HepG2 (cell line): ENCODE data around the gene RAPGEF2. TPM values are rescaled to one million over a fixed set of nuclear protein-coding genes. Genes with fewer than 3 reads are reported as not detected.

Experiments
- ATAC-seq: fragments of 200-7000 bp; cut with Tn5 transposase; 3 replicates; pipeline ENCODE4 v1.9.1; 2020; ENCODE audit warnings: mild to moderate bottlenecking, moderate library complexity
- BruUV-seq: library from RNA; stranded (reverse); fragments of 400-500 nt; replicated peaks from 2 replicates; lab custom pipeline; 2021; lab: Mats Ljungman, UMichigan
- CTCF ChIA-PET: fragments of 300-600 bp; formaldehyde crosslinking; extraction: SDS; loops from one replicate; lab custom pipeline; 2021; ENCODE audit warnings: low total read pairs, inconsistent platforms, low intra/inter-chr PET ratio; lab: Yijun Ruan, JAX
- POLR2A ChIA-PET: fragments of 350-600 bp; sonication (Branson Sonifier 250); formaldehyde crosslinking; loops from one replicate; lab custom pipeline; 2020; ENCODE audit warnings: antibody characterized with exemption, inconsistent platforms; lab: Yijun Ruan, JAX
- DNase-seq: peaks from one replicate; pipeline ENCODE4 v3.0.0-alpha.2; 2015; ENCODE audit warnings: low spot score
- FAIRE-seq: peaks from 3 replicates; lab custom pipeline; 2011; peaks lifted over from hg19 to GRCh38; lab: Jason Lieb, UNC
- H2AFZ ChIP-seq: one replicate; pipeline ENCODE4 v1.6.1; 2011; ENCODE audit warnings: low read length, inconsistent platforms
- H3K27ac ChIP-seq: fragments of 300-600 bp; 3 replicates; pipeline ENCODE4 v1.8.0; 2011; ENCODE audit warnings: mixed run types, mild to moderate bottlenecking, mixed read lengths, low read length, inconsistent platforms; ENCODE audit not compliant: insufficient read depth; ENCODE audit errors: extremely low read length
- H3K27me3 ChIP-seq, 2 experiments: fragments of 200-600 bp in 1 of 2; 2 replicates in 1 of 2; 3 replicates in 1 of 2; pipeline versions ENCODE4 v1.6.0 to v1.8.0; 2011; ENCODE audit warnings: low read length in 2 of 2, mild to moderate bottlenecking in 2 of 2, moderate library complexity in 2 of 2, inconsistent platforms in 1 of 2; ENCODE audit not compliant: insufficient read depth in 2 of 2, control insufficient read depth in 1 of 2
- H3K36me3 ChIP-seq, 2 experiments: fragments of 200-600 bp in 1 of 2; replicated peaks in 1 of 2; 2 replicates in 1 of 2; 3 replicates in 1 of 2; pipeline versions ENCODE4 v1.5.1 to v1.8.0; 2011; ENCODE audit warnings: low read length in 2 of 2, inconsistent platforms in 1 of 2; ENCODE audit not compliant: insufficient read depth in 2 of 2, control insufficient read depth in 1 of 2
- H3K4me1 ChIP-seq: 2 replicates; pipeline ENCODE4 v1.5.1; 2012; ENCODE audit warnings: low read length, inconsistent platforms; ENCODE audit not compliant: insufficient read depth
- H3K4me2 ChIP-seq: 2 replicates; pipeline ENCODE4 v1.6.0; 2011; ENCODE audit warnings: low read depth, low read length, inconsistent platforms
- H3K4me3 ChIP-seq, 3 experiments: fragments of 200-600 bp in 1 of 3; sonication (generic), shearing (Covaris generic) in 1 of 3; replicated peaks in 1 of 3; 2 replicates each; pipeline ENCODE4 v1.5.1; 2011 to 2016; ENCODE audit warnings: low read length in 3 of 3, inconsistent platforms in 2 of 3, low read depth in 2 of 3, mild to moderate bottlenecking in 2 of 3, control low read depth in 1 of 3, mixed read lengths in 1 of 3; ENCODE audit not compliant: insufficient read depth in 1 of 3
- H3K79me2 ChIP-seq: one replicate; pipeline ENCODE4 v1.6.1; 2011; ENCODE audit warnings: low read length, inconsistent platforms; ENCODE audit not compliant: insufficient read depth
- H3K9ac ChIP-seq: 2 replicates; pipeline ENCODE4 v1.6.0; 2011; ENCODE audit warnings: mild to moderate bottlenecking, low read depth, low read length, inconsistent platforms; ENCODE audit not compliant: insufficient read depth
- H3K9me3 ChIP-seq: 2 replicates; pipeline ENCODE4 v1.5.1; 2012; ENCODE audit warnings: mild to moderate bottlenecking, low read length
- H4K20me1 ChIP-seq: 2 replicates; pipeline ENCODE4 v1.6.0; 2011; ENCODE audit warnings: inconsistent platforms, mild to moderate bottlenecking, low read length, moderate library complexity; ENCODE audit not compliant: insufficient read depth
- DPF2 ChIP-seq: sonication (generic); formaldehyde crosslinking; IDR thresholded peaks from 2 replicates; pipeline ENCODE4 v1.4.0; 2020; ENCODE audit warnings: mild to moderate bottlenecking, low read depth, missing genetic modification reagents, borderline replicate concordance
- FOXP4 ChIP-seq: sonication (generic); formaldehyde crosslinking; IDR thresholded peaks from 2 replicates; pipeline ENCODE4 v1.4.0; 2020; ENCODE audit warnings: missing genetic modification reagents
- HIVEP1 ChIP-seq: sonication (generic); formaldehyde crosslinking; IDR thresholded peaks from 2 replicates; pipeline ENCODE4 v1.4.0; 2020; ENCODE audit warnings: mild to moderate bottlenecking, missing genetic modification reagents
- PPARG ChIP-seq: conservative IDR thresholded peaks from 2 replicates; pipeline ENCODE4 v1.6.1; 2016; ENCODE audit warnings: missing biosample characterization, missing genetic modification reagents
- SMC3 ChIP-seq: IDR thresholded peaks from 2 replicates; pipeline ENCODE4 v1.6.1; 2011; ENCODE audit warnings: low read length, improper control_type of control experiment
- TRAFD1 ChIP-seq: sonication (generic); formaldehyde crosslinking; IDR thresholded peaks from 2 replicates; pipeline ENCODE4 v1.5.1; 2020; ENCODE audit warnings: missing genetic modification reagents, mild to moderate bottlenecking, borderline replicate concordance
- ZBTB33 ChIP-seq: sonication (generic); formaldehyde crosslinking; IDR thresholded peaks from 2 replicates; pipeline ENCODE4 v1.4.0; 2020; ENCODE audit warnings: missing genetic modification reagents
- ZBTB38 ChIP-seq: sonication (generic); formaldehyde crosslinking; IDR thresholded peaks from 2 replicates; pipeline ENCODE4 v1.5.1; 2020; ENCODE audit warnings: mild to moderate bottlenecking, missing genetic modification reagents
- WGBS: methylation state at CpG from one replicate; pipeline ENCODE4 v1.1.6; 2017; ENCODE audit warnings: low lambda C conversion rate; 5-methylcytosine and 5-hydroxymethylcytosine counted together
- in situ Hi-C: cut with HindIII; loops from 2 replicates; pipeline ENCODE4 v1.10.0; 2017; ENCODE audit warnings: low pct_unique_long_range_greater_than_20kb; ENCODE audit not compliant: extremely low pct_ligation_motif_present
- intact Hi-C: fragments of 100-400 bp; cut with micrococcal nuclease; formaldehyde crosslinking; loops from one replicate; pipeline ENCODE4 v1.10.0; 2022; ENCODE audit not compliant: unreplicated experiment
- polyA plus RNA-seq, 8 experiments: library from polyadenylated mRNA; depleted of rRNA in 3 of 8; stranded (reverse) in 7 of 8; unstranded in 1 of 8; fragments of >200 nt; fragmentation: Illumina TruSeq in 4 of 8; extraction: Trizol in 4 of 8; gene quantifications; 2 replicates each; pipeline versions ENCODE4 v1.2.1 to v1.2.3, GENCODE V29; 2011 to 2016; ENCODE audit warnings: low read depth in 4 of 8, missing spikeins in 1 of 8, mixed read lengths in 1 of 8; ENCODE audit not compliant: insufficient read depth in 1 of 8
- total RNA-seq, 5 experiments: library from RNA; depleted of rRNA; stranded (reverse); fragments of >200 nt; fragmentation: Illumina TruSeq; extraction: Trizol; gene quantifications; 2 replicates each; pipeline ENCODE4 v1.2.3, GENCODE V29; 2016; ENCODE audit warnings: low read depth in 1 of 5

RAPGEF2 gene
- total and polyA plus RNA-seq, 2 of the 13 experiments (the other 11 are each of a cell fraction or from before 2014, with no cell fraction given) = 19.2 to 23.0 TPM

DNA sequence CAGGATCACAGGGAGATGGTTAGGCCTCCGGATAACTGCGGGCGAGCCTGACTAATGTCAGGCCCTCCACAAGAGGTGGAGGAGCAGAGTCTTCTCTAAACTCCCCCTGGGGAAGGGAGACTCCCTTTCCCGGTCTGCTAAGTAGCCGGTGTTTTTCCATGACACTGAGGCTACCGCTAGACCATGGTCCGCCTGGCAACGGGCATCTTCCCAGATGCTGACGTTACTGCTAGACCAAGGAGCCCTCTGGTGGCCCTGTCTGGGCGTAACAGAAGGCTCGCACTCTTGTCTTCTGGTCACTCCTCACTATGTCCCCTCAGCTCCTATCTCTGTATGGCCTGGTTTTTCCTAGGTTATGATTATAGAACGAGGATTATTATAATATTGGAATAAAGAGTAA is 213.0 kb downstream of the RAPGEF2 start (continued):
- TF ChIP-seq ZBTB38 = 0 out of 2 replicates have a peak, but pooled peaks have one; percentile 40
- peak; percentile 34; the same call in 1 of the 2 replicates for TF ChIP-seq SMC3
- TF ChIP-seq ZBTB33 (CRISPR knock-in tag) = peak; percentile 99

GRCh38 chr4:159317203-159317602 is 214.3 kb downstream of the RAPGEF2 start:
- FAIRE-seq = no peak
- intact Hi-C loops = loop anchor here (5.0 to 10.0 kb wide), 3 partner anchors 70 to 462 kb away; no protein-coding TSS in a partner anchor
- BruUV-seq = no TSS peak
- TF ChIP-seq PPARG (CRISPR knock-in tag) = no peak
- TF ChIP-seq, all 625 proteins: peak for 0
- WGBS = 98% methylated on average over 5 of the region's 5 CpGs
- Histone ChIP-seq H3K79me2 (no peaks in the 10 kb centered on the region), H3K4me1 (no peaks in the 10 kb centered on the region), H3K27ac (no peak overlapping the region), H3K9ac (no peak overlapping the region), H2AFZ (no peak overlapping the region), H3K4me2 (no peak overlapping the region), H3K4me3 (no peak overlapping the region), H4K20me1 (no peaks in the 10 kb centered on the region), H3K36me3 (peaks cover 3 to 10% of the 10 kb centered on the region in 2 experiments; a peak in 3 of 5 replicates), H3K27me3 (no peaks in the 10 kb centered on the region), H3K9me3 (no peaks in the 10 kb centered on the region)
- ATAC-seq (no peak), DNase-seq (no peak)
- in situ Hi-C loops = no loop called here
- CTCF ChIA-PET = no interaction called here
- POLR2A ChIA-PET = no interaction called here

DNA sequence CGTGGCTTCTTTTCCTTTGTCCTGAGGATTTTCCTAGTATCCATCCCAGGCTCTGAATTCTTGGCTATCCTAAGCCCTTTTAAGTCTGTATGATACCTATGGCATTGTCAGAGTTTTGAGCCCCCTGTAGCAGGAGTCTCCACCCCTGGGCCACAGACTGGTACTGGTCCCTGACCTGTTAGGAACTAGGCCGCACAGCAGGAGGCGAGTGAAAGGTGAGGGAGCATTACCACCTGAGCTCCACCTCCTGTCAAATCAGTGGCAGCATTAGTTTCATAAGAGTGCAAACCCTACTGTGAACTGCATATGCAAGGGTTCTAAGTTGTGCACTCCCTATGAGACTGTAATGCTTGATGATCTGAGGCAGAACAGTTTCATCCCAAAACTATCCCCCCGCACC is 216.1 kb downstream of the RAPGEF2 start:
- H3K27ac ChIP-seq = no peak overlapping the region
- H3K9ac ChIP-seq = no peak overlapping the region
- POLR2A ChIA-PET = no interaction called here
- FAIRE-seq (no peak), ATAC-seq (no peak), DNase-seq (no peak)
- in situ Hi-C loops (no loop called here), intact Hi-C loops (loop anchor here (5.0 to 10.0 kb wide), 3 partner anchors 72 to 464 kb away; no protein-coding TSS in a partner anchor)
- H4K20me1 ChIP-seq = no peaks in the 10 kb centered on the region; the same call in 1 of the 2 replicates
- H3K9me3 ChIP-seq = no peaks in the 10 kb centered on the region
- H3K4me2 ChIP-seq = no peak overlapping the region
- H3K4me3 ChIP-seq = no peak overlapping the region
- H3K79me2 ChIP-seq = no peaks in the 10 kb centered on the region
- CTCF ChIA-PET = no interaction called here
- WGBS = 98% methylated on average over 4 of the region's 4 CpGs
- no peaks in the 10 kb centered on the region for H3K27me3 ChIP-seq
- H3K4me1 ChIP-seq = no peaks in the 10 kb centered on the region
- H2AFZ ChIP-seq = no peak overlapping the region
- no TSS peak for BruUV-seq
- peaks cover 3 to 16% of the 10 kb centered on the region in 2 experiments; a peak in 4 of 5 replicates for H3K36me3 ChIP-seq
- TF ChIP-seq TRAFD1 (CRISPR knock-in tag) (no peak), HIVEP1 (CRISPR knock-in tag) (no peak), DPF2 (CRISPR knock-in tag) (no peak), FOXP4 (CRISPR knock-in tag) (no peak)
